PFSK-1 (cell line): ENCODE results near the gene HSF5.

ENCODE experiments used
- FOXP2 ChIP-seq: optimal IDR thresholded peaks from 2 replicates; pipeline ENCODE3; 2011; ENCODE audit warnings: borderline replicate concordance, control low read depth, inconsistent platforms; ENCODE audit not compliant: insufficient read depth; ENCODE audit errors: extremely low read length, extremely low read depth
- POLR2AphosphoS5 ChIP-seq: IDR thresholded peaks from 2 replicates; pipeline ENCODE4 v1.6.1; 2012; ENCODE audit warnings: low read depth, mild to moderate bottlenecking, control low read depth, low read length, moderate library complexity
- SIN3A ChIP-seq: IDR thresholded peaks from 2 replicates; pipeline ENCODE4 v1.6.1; 2012; ENCODE audit warnings: mild to moderate bottlenecking, low read length, moderate library complexity, borderline replicate concordance; ENCODE audit not compliant: insufficient read depth
- TAF1 ChIP-seq: IDR thresholded peaks from 2 replicates; pipeline ENCODE4 v1.6.1; 2012; ENCODE audit warnings: low read length, control low read depth, borderline replicate concordance; ENCODE audit not compliant: insufficient read depth
- TF ChIP-seq, protein P1 (sequence below), 2 experiments: IDR thresholded peaks; 2 replicates each; pipeline versions ENCODE4 v1.6.1 to v1.8.0; 2011 to 2012; ENCODE audit warnings: low read depth in 2 of 2, low read length in 2 of 2, control low read depth in 1 of 2, inconsistent platforms in 1 of 2, mild to moderate bottlenecking in 1 of 2, moderate library complexity in 1 of 2; ENCODE audit not compliant: insufficient read depth in 1 of 2

HSF5 gene

DNA sequence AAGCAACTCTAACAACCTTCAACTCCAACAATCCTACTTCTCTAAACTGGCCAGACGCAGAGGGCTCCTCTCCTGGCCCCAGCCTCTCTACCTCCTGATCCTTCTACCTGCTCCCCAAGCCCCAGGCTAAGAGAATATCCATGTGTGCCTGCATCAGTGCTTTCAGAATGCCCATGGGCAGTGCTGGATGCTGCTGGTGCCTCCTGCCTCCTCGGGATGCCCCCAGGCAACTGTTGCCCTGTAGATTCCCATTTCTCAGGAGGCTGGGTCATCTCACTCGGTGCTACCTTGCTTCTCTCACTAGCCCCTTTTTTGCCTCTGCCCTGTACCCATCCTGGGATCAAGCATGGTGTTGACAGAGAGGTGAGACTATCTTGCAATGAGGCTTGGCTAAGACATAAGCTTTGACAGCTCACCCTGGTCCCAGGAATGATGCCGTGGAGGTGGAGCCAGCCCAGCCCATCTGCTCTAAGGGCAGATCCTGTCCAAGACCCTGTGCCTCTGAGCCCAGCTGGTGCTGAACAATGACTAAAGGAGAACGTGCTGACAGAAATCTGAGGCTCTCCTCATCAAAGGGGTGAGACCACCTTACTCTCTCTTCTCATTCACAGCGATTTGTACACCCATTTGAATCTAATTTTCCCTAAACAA, 116.8 kb downstream of the HSF5 start:
- TF ChIP-seq SIN3A, result no peak
- TF ChIP-seq POLR2AphosphoS5, result no peak
- TF ChIP-seq, protein P1, sequence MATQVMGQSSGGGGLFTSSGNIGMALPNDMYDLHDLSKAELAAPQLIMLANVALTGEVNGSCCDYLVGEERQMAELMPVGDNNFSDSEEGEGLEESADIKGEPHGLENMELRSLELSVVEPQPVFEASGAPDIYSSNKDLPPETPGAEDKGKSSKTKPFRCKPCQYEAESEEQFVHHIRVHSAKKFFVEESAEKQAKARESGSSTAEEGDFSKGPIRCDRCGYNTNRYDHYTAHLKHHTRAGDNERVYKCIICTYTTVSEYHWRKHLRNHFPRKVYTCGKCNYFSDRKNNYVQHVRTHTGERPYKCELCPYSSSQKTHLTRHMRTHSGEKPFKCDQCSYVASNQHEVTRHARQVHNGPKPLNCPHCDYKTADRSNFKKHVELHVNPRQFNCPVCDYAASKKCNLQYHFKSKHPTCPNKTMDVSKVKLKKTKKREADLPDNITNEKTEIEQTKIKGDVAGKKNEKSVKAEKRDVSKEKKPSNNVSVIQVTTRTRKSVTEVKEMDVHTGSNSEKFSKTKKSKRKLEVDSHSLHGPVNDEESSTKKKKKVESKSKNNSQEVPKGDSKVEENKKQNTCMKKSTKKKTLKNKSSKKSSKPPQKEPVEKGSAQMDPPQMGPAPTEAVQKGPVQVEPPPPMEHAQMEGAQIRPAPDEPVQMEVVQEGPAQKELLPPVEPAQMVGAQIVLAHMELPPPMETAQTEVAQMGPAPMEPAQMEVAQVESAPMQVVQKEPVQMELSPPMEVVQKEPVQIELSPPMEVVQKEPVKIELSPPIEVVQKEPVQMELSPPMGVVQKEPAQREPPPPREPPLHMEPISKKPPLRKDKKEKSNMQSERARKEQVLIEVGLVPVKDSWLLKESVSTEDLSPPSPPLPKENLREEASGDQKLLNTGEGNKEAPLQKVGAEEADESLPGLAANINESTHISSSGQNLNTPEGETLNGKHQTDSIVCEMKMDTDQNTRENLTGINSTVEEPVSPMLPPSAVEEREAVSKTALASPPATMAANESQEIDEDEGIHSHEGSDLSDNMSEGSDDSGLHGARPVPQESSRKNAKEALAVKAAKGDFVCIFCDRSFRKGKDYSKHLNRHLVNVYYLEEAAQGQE (IDR thresholded peaks at IDR 0.05; ENCODE audit: insufficient read depth in 1 of 2, low read depth in 2 of 2, low read length in 2 of 2), result no peak
- no peak for TF ChIP-seq FOXP2
- no peak for TF ChIP-seq TAF1

DNA sequence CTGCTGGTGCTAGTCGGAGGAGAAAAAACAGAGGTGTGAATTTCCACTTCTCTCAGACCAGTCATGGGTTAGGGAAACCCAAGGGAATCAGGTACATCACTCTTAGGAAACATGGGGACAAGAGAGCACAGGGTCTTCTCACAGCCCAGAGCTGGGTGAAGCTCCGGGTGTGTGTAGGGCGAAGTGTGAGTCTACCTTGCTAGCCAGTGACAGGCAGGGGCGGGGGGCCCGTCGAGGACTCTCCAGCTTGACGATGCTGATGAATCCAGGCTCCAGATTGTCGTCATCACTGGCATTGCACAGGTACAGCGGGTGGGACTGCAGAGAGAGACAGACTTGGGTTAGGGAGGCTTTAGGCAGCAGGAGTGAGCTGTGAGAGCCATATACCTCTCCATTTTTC, 117.5 kb downstream of the HSF5 start:
- no peak for TF ChIP-seq SIN3A
- TF ChIP-seq TAF1, result no peak
- TF ChIP-seq FOXP2, result no peak
- TF ChIP-seq POLR2AphosphoS5, result no peak
- TF ChIP-seq, protein P1 (IDR thresholded peaks at IDR 0.05; ENCODE audit: insufficient read depth in 1 of 2, low read depth in 2 of 2, low read length in 2 of 2), result no peak

DNA sequence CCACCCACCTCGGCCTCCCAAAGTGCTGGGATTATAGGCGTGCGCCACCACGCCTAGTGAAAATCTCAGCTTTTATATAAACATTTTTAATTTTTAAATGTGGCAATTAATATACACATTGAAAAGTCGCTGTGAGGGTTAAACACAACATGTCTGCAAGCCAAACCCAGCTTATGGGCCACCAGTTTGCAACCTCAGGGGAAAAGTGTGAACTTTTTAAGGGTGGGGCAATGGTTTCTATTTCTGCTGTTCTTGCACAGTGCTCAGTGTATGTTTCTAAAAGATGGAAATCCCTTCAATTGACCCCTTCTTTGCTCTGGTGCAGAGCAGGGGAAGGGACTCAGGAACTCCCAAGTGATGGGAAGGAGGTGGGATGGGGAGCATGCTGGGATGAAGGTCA, 117.9 kb downstream of the HSF5 start:
- TF ChIP-seq, protein P1 (IDR thresholded peaks at IDR 0.05; ENCODE audit: insufficient read depth in 1 of 2, low read depth in 2 of 2, low read length in 2 of 2), result no peak
- no peak for TF ChIP-seq FOXP2
- no peak for TF ChIP-seq TAF1
- no peak for TF ChIP-seq SIN3A
- no peak for TF ChIP-seq POLR2AphosphoS5
